ENCODE data around the gene FLT3LG. TPM values are rescaled to one million over a fixed set of nuclear protein-coding genes. Genes with fewer than 3 reads are reported as not detected.

Gene FLT3LG
- total and polyA plus RNA-seq, 2 of the 8 experiments (the other 6 are each of a cell fraction or from before 2014, with no cell fraction given): 1.6 to 3.2 TPM

DNA sequence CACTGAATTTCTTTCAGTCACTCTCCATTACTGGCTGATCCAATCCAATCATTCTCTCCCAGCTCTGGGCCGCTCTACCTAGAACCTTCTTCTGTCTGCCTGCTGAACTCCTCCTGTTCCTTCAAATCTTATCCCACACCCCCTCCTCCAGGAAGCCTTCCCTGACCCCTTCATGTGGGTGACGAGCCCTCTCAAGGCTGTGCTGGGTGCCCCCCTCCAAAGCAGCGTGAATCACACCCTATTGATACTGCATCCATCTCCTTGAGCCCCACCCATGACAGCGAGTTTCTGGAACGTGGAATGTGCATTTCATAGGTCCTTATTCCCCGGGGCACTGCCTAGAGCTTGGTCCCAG, 25.6 kb upstream of the FLT3LG start (continued):
- TF ChIP-seq, protein P1, sequence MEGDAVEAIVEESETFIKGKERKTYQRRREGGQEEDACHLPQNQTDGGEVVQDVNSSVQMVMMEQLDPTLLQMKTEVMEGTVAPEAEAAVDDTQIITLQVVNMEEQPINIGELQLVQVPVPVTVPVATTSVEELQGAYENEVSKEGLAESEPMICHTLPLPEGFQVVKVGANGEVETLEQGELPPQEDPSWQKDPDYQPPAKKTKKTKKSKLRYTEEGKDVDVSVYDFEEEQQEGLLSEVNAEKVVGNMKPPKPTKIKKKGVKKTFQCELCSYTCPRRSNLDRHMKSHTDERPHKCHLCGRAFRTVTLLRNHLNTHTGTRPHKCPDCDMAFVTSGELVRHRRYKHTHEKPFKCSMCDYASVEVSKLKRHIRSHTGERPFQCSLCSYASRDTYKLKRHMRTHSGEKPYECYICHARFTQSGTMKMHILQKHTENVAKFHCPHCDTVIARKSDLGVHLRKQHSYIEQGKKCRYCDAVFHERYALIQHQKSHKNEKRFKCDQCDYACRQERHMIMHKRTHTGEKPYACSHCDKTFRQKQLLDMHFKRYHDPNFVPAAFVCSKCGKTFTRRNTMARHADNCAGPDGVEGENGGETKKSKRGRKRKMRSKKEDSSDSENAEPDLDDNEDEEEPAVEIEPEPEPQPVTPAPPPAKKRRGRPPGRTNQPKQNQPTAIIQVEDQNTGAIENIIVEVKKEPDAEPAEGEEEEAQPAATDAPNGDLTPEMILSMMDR (IDR thresholded peaks at IDR 0.05; ENCODE audit: control extremely low read depth in 1 of 3, insufficient read depth in 1 of 3, low read depth in 1 of 3, low read length in 3 of 3): no peak
- TF ChIP-seq BRCA1 (IDR thresholded peaks at IDR 0.05; ENCODE audit: low read depth, low read length): no peak
- no peak for TF ChIP-seq SUZ12 (IDR thresholded peaks at IDR 0.05; ENCODE audit: low read length)
- no peak for TF ChIP-seq CBX5 (IDR thresholded peaks at IDR 0.05; ENCODE audit: low read depth, low read length)
- TF ChIP-seq SIX5 (IDR thresholded peaks at IDR 0.05; ENCODE audit: low read depth, low read length): no peak
- no peak for TF ChIP-seq ASH2L (IDR thresholded peaks at IDR 0.05; ENCODE audit: low read length)
- TF ChIP-seq BACH1 (IDR thresholded peaks at IDR 0.05; ENCODE audit: low read length): no peak
- TF ChIP-seq, protein P2, sequence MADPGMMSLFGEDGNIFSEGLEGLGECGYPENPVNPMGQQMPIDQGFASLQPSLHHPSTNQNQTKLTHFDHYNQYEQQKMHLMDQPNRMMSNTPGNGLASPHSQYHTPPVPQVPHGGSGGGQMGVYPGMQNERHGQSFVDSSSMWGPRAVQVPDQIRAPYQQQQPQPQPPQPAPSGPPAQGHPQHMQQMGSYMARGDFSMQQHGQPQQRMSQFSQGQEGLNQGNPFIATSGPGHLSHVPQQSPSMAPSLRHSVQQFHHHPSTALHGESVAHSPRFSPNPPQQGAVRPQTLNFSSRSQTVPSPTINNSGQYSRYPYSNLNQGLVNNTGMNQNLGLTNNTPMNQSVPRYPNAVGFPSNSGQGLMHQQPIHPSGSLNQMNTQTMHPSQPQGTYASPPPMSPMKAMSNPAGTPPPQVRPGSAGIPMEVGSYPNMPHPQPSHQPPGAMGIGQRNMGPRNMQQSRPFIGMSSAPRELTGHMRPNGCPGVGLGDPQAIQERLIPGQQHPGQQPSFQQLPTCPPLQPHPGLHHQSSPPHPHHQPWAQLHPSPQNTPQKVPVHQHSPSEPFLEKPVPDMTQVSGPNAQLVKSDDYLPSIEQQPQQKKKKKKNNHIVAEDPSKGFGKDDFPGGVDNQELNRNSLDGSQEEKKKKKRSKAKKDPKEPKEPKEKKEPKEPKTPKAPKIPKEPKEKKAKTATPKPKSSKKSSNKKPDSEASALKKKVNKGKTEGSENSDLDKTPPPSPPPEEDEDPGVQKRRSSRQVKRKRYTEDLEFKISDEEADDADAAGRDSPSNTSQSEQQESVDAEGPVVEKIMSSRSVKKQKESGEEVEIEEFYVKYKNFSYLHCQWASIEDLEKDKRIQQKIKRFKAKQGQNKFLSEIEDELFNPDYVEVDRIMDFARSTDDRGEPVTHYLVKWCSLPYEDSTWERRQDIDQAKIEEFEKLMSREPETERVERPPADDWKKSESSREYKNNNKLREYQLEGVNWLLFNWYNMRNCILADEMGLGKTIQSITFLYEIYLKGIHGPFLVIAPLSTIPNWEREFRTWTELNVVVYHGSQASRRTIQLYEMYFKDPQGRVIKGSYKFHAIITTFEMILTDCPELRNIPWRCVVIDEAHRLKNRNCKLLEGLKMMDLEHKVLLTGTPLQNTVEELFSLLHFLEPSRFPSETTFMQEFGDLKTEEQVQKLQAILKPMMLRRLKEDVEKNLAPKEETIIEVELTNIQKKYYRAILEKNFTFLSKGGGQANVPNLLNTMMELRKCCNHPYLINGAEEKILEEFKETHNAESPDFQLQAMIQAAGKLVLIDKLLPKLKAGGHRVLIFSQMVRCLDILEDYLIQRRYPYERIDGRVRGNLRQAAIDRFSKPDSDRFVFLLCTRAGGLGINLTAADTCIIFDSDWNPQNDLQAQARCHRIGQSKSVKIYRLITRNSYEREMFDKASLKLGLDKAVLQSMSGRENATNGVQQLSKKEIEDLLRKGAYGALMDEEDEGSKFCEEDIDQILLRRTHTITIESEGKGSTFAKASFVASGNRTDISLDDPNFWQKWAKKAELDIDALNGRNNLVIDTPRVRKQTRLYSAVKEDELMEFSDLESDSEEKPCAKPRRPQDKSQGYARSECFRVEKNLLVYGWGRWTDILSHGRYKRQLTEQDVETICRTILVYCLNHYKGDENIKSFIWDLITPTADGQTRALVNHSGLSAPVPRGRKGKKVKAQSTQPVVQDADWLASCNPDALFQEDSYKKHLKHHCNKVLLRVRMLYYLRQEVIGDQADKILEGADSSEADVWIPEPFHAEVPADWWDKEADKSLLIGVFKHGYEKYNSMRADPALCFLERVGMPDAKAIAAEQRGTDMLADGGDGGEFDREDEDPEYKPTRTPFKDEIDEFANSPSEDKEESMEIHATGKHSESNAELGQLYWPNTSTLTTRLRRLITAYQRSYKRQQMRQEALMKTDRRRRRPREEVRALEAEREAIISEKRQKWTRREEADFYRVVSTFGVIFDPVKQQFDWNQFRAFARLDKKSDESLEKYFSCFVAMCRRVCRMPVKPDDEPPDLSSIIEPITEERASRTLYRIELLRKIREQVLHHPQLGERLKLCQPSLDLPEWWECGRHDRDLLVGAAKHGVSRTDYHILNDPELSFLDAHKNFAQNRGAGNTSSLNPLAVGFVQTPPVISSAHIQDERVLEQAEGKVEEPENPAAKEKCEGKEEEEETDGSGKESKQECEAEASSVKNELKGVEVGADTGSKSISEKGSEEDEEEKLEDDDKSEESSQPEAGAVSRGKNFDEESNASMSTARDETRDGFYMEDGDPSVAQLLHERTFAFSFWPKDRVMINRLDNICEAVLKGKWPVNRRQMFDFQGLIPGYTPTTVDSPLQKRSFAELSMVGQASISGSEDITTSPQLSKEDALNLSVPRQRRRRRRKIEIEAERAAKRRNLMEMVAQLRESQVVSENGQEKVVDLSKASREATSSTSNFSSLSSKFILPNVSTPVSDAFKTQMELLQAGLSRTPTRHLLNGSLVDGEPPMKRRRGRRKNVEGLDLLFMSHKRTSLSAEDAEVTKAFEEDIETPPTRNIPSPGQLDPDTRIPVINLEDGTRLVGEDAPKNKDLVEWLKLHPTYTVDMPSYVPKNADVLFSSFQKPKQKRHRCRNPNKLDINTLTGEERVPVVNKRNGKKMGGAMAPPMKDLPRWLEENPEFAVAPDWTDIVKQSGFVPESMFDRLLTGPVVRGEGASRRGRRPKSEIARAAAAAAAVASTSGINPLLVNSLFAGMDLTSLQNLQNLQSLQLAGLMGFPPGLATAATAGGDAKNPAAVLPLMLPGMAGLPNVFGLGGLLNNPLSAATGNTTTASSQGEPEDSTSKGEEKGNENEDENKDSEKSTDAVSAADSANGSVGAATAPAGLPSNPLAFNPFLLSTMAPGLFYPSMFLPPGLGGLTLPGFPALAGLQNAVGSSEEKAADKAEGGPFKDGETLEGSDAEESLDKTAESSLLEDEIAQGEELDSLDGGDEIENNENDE (IDR thresholded peaks at IDR 0.05; ENCODE audit: insufficient replicate concordance, low read length): no peak

Data from H1 (cell line).